HCT116 (cell line): Measurements from ENCODE around the gene PRKCA. TPM values are rescaled to one million over a fixed set of nuclear protein-coding genes. Genes with fewer than 3 reads are reported as not detected.

Source experiments
- ATAC-seq: fragments of 200-7000 bp; cut with Tn5 transposase; 2 replicates; pipeline ENCODE4 v1.9.1; 2020; ENCODE audit warnings: mild to moderate bottlenecking, moderate library complexity
- BruUV-seq: library from RNA; stranded (reverse); fragments of 400-500 nt; replicated peaks from 2 replicates; lab custom pipeline; 2021; lab: Mats Ljungman, UMichigan
- CTCF ChIA-PET: fragments of 300-600 bp; sonication (Branson Sonifier 250); formaldehyde crosslinking; loops from one replicate; lab custom pipeline; 2021; ENCODE audit warnings: antibody characterized with exemption; lab: Charles Lee
- POLR2A ChIA-PET: fragments of 300-600, 350-600 bp; sonication (Branson Sonifier 250); formaldehyde crosslinking; loops from one replicate; lab custom pipeline; 2021; ENCODE audit warnings: antibody characterized with exemption; lab: Charles Lee
- RAD21 ChIA-PET, 2 experiments: fragments of 300-600 bp; sonication (Branson Sonifier 250); formaldehyde crosslinking; loops; one replicate each; lab custom pipeline; 2023; ENCODE audit warnings: low total read pairs in 2 of 2; ENCODE audit not compliant: uncharacterized antibody in 2 of 2, unreplicated experiment in 2 of 2, low non-redundant PET in 1 of 2; lab: Charles Lee
- DNase-seq: peaks from one replicate; pipeline ENCODE4 v3.0.0-alpha.2; 2010; ENCODE audit warnings: low read depth, low spot score
- H2AFZ ChIP-seq: fragments of 200-600 bp; shearing (Covaris generic), sonication (generic); 2 replicates; pipeline ENCODE4 v1.6.1; 2017; ENCODE audit warnings: low read depth, mixed run types, mixed read lengths, antibody characterized with exemption, low read length; ENCODE audit not compliant: poor library complexity, severe bottlenecking
- H3K27ac ChIP-seq: 2 replicates; pipeline ENCODE4 v1.5.1; 2012; ENCODE audit warnings: low read depth, low read length
- H3K27me3 ChIP-seq: fragments of 200-600 bp; sonication (generic); 2 replicates; pipeline ENCODE4 v1.6.1; 2016; ENCODE audit warnings: mixed run types, low read length, mixed read lengths; ENCODE audit not compliant: insufficient read depth
- H3K36me3 ChIP-seq, 2 experiments: fragments of 200-500 bp in 1 of 2; fragments of 200-600 bp in 1 of 2; sonication (Bioruptor generic) in 1 of 2; sonication (generic) in 1 of 2; 2 replicates each; pipeline versions ENCODE4 v1.5.1 to v1.6.1; 2014 to 2016; ENCODE audit warnings: low read length in 2 of 2, inconsistent platforms in 1 of 2, mixed read lengths in 1 of 2, mixed run types in 1 of 2; ENCODE audit not compliant: insufficient read depth in 2 of 2, control insufficient read depth in 1 of 2
- H3K4me1 ChIP-seq, 2 experiments: fragments of 200-600 bp in 1 of 2; sonication (generic) in 1 of 2; 2 replicates each; pipeline versions ENCODE4 v1.5.1 to v1.6.1; 2012 to 2017; ENCODE audit warnings: low read length in 2 of 2, inconsistent platforms in 1 of 2, mild to moderate bottlenecking in 1 of 2, mixed read lengths in 1 of 2, mixed run types in 1 of 2, moderate library complexity in 1 of 2; ENCODE audit not compliant: insufficient read depth in 2 of 2, control insufficient read depth in 1 of 2
- H3K4me2 ChIP-seq: fragments of 200-600 bp; sonication (generic); 2 replicates; pipeline ENCODE4 v1.6.1; 2017; ENCODE audit warnings: mixed run types, low read length, mixed read lengths
- H3K4me3 ChIP-seq, 2 experiments: fragments of 200-600 bp in 1 of 2; sonication (generic) in 1 of 2; replicated peaks in 1 of 2; 2 replicates each; pipeline ENCODE4 v1.5.1; 2011 to 2016; ENCODE audit warnings: low read length in 2 of 2, control low read depth in 1 of 2, low read depth in 1 of 2, mild to moderate bottlenecking in 1 of 2, mixed read lengths in 1 of 2, mixed run types in 1 of 2
- H3K79me2 ChIP-seq: fragments of 200-600 bp; sonication (generic); 2 replicates; pipeline ENCODE4 v1.6.1; 2017; ENCODE audit warnings: mild to moderate bottlenecking, mixed run types, low read length, moderate library complexity, mixed read lengths; ENCODE audit not compliant: insufficient read depth
- H3K9ac ChIP-seq: fragments of 200-600 bp; sonication (generic); 2 replicates; pipeline ENCODE4 v1.6.1; 2016; ENCODE audit warnings: low read length, mixed read lengths
- H3K9me2 ChIP-seq: fragments of 200-600 bp; sonication (generic), shearing (Covaris generic); 2 replicates; pipeline ENCODE4 v1.6.1; 2017; ENCODE audit warnings: mixed run types, mild to moderate bottlenecking, moderate library complexity; ENCODE audit not compliant: insufficient read depth
- H3K9me3 ChIP-seq, 2 experiments: fragments of 200-500 bp in 1 of 2; fragments of 200-600 bp in 1 of 2; sonication (Bioruptor generic) in 1 of 2; sonication (generic) in 1 of 2; 2 replicates each; pipeline ENCODE4 v1.6.1; 2014 to 2017; ENCODE audit warnings: low read length in 2 of 2, mixed read lengths in 2 of 2, inconsistent platforms in 1 of 2, low read depth in 1 of 2, mild to moderate bottlenecking in 1 of 2, mixed run types in 1 of 2, moderate library complexity in 1 of 2; ENCODE audit not compliant: control insufficient read depth in 1 of 2, insufficient read depth in 1 of 2
- H4K20me1 ChIP-seq: fragments of 200-600 bp; sonication (generic), shearing (Covaris generic); 2 replicates; pipeline ENCODE4 v1.6.1; 2017; ENCODE audit warnings: mixed run types, mild to moderate bottlenecking, moderate library complexity; ENCODE audit not compliant: insufficient read depth
- CBX3 ChIP-seq: IDR thresholded peaks from 2 replicates; pipeline ENCODE4 v1.6.1; 2012; ENCODE audit warnings: low read depth
- CEBPB ChIP-seq: IDR thresholded peaks from 2 replicates; pipeline ENCODE4 v1.6.1; 2012; ENCODE audit warnings: low read depth
- FOSL1 ChIP-seq: IDR thresholded peaks from 2 replicates; pipeline ENCODE4 v1.6.1; 2012; ENCODE audit warnings: low read depth
- POLR2A ChIP-seq: IDR thresholded peaks from 2 replicates; pipeline ENCODE4 v1.7.0; 2011; ENCODE audit warnings: borderline replicate concordance; ENCODE audit not compliant: insufficient read depth, insufficient read length; ENCODE audit errors: extremely low read depth
- SP1 ChIP-seq: IDR thresholded peaks from 2 replicates; pipeline ENCODE4 v1.6.1; 2012; ENCODE audit warnings: low read depth
- intact Hi-C: fragments of 100-400 bp; cut with micrococcal nuclease; formaldehyde crosslinking; loops from 2 replicates; pipeline ENCODE4 v1.10.0; 2022
- total RNA-seq: library from RNA; stranded (reverse); gene quantifications from one replicate; pipeline ENCODE4 v1.2.1, GENCODE V29; 2021; ENCODE audit not compliant: unreplicated experiment
- TF ChIP-seq, protein P1 (sequence below), 3 experiments: fragments of 200-600 bp in 1 of 3; sonication (generic) in 1 of 3; IDR thresholded peaks in 2 of 3; conservative IDR thresholded peaks in 1 of 3; 2 replicates each; pipeline ENCODE4 v1.5.1; 2012 to 2017; ENCODE audit warnings: low read depth in 2 of 3, low read length in 2 of 3, antibody characterized with exemption in 1 of 3, borderline replicate concordance in 1 of 3, control low read depth in 1 of 3, mild to moderate bottlenecking in 1 of 3, mixed read lengths in 1 of 3, mixed run types in 1 of 3, moderate library complexity in 1 of 3; ENCODE audit not compliant: insufficient read depth in 1 of 3
- TF ChIP-seq, protein P2 (sequence below): IDR thresholded peaks from 2 replicates; pipeline ENCODE4 v1.6.1; 2012; ENCODE audit warnings: low read depth

The PRKCA gene
- total RNA-seq, 1 experiment from 2014 or later, result 18.8 TPM

DNA sequence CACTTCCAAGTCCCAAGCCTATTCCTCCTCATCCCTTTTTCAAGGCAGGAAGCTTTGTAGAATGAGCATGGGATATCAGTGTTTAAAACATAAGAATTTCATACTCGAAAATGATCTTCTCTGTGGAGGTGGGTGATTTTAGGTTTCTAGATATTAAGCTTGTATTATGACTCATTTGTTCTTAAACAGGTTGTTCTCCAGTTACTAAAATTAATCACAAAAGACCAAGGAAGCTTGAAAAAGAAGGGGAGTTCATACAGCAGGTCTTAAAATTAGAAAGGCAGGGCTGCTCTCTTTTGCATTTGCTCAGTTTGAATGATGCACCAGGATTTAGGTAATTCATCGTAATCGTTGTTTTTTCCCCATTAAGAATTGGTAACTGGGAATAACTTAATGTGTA lies 208.7 kb downstream of the PRKCA start:
- BruUV-seq, result no TSS peak
- no peaks in the 10 kb centered on the region for H3K9me3 ChIP-seq
- H3K27me3 ChIP-seq, result peaks cover 5% of the 10 kb centered on the region; the same call in 1 of the 2 replicates
- ChIA-PET POLR2A (no interaction called here), CTCF (no interaction called here), RAD21 (no interaction called here)
- TF ChIP-seq CBX3 (no peak), CEBPB (no peak), POLR2A (no peak), FOSL1 (no peak), SP1 (no peak)
- TF ChIP-seq, protein P1, sequence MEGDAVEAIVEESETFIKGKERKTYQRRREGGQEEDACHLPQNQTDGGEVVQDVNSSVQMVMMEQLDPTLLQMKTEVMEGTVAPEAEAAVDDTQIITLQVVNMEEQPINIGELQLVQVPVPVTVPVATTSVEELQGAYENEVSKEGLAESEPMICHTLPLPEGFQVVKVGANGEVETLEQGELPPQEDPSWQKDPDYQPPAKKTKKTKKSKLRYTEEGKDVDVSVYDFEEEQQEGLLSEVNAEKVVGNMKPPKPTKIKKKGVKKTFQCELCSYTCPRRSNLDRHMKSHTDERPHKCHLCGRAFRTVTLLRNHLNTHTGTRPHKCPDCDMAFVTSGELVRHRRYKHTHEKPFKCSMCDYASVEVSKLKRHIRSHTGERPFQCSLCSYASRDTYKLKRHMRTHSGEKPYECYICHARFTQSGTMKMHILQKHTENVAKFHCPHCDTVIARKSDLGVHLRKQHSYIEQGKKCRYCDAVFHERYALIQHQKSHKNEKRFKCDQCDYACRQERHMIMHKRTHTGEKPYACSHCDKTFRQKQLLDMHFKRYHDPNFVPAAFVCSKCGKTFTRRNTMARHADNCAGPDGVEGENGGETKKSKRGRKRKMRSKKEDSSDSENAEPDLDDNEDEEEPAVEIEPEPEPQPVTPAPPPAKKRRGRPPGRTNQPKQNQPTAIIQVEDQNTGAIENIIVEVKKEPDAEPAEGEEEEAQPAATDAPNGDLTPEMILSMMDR (IDR thresholded peaks at IDR 0.05 in 2 of 3, conservative IDR thresholded peaks at IDR 0.05 in 1 of 3; ENCODE audit: borderline replicate concordance in 1 of 3, insufficient read depth in 1 of 3, low read depth in 2 of 3, low read length in 2 of 3), result no peak
- TF ChIP-seq, protein P2, sequence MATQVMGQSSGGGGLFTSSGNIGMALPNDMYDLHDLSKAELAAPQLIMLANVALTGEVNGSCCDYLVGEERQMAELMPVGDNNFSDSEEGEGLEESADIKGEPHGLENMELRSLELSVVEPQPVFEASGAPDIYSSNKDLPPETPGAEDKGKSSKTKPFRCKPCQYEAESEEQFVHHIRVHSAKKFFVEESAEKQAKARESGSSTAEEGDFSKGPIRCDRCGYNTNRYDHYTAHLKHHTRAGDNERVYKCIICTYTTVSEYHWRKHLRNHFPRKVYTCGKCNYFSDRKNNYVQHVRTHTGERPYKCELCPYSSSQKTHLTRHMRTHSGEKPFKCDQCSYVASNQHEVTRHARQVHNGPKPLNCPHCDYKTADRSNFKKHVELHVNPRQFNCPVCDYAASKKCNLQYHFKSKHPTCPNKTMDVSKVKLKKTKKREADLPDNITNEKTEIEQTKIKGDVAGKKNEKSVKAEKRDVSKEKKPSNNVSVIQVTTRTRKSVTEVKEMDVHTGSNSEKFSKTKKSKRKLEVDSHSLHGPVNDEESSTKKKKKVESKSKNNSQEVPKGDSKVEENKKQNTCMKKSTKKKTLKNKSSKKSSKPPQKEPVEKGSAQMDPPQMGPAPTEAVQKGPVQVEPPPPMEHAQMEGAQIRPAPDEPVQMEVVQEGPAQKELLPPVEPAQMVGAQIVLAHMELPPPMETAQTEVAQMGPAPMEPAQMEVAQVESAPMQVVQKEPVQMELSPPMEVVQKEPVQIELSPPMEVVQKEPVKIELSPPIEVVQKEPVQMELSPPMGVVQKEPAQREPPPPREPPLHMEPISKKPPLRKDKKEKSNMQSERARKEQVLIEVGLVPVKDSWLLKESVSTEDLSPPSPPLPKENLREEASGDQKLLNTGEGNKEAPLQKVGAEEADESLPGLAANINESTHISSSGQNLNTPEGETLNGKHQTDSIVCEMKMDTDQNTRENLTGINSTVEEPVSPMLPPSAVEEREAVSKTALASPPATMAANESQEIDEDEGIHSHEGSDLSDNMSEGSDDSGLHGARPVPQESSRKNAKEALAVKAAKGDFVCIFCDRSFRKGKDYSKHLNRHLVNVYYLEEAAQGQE, result no peak
- no peaks in the 10 kb centered on the region for H3K79me2 ChIP-seq
- intact Hi-C loops, result no loop called here
- no peaks in the 10 kb centered on the region for H4K20me1 ChIP-seq
- H3K4me3 ChIP-seq, result no peak overlapping the region
- H3K9me2 ChIP-seq, result no peaks in the 10 kb centered on the region
- H3K4me2 ChIP-seq, result no peak overlapping the region
- peaks cover 50 to 51% of the 10 kb centered on the region in 2 experiments for H3K4me1 ChIP-seq
- H2AFZ ChIP-seq, result no peak overlapping the region
- H3K27ac ChIP-seq, result no peak overlapping the region
- ATAC-seq, result no peak
- H3K36me3 ChIP-seq, result no peaks in the 10 kb centered on the region
- no peak overlapping the region for H3K9ac ChIP-seq
- no peak for DNase-seq
